GM12878 (cell line): ENCODE measurements around the gene SUSD6. TPM values are rescaled to one million over a fixed set of nuclear protein-coding genes. Genes with fewer than 3 reads are reported as not detected.

Experiments used
- BACH1 ChIP-seq: fragments of 450-650 bp; IDR thresholded peaks from 2 replicates; pipeline ENCODE4 v1.6.1; 2017; ENCODE audit warnings: mild to moderate bottlenecking, borderline replicate concordance
- BCL11A ChIP-seq: IDR thresholded peaks from 2 replicates; pipeline ENCODE4 v1.6.1; 2011; ENCODE audit warnings: low read depth, low read length
- EP300 ChIP-seq, 2 experiments: fragments of 150-350 bp in 1 of 2; IDR thresholded peaks; 2 replicates each; pipeline ENCODE4 v1.6.1; 2011 to 2012; ENCODE audit warnings: low read depth in 2 of 2, low read length in 2 of 2, borderline replicate concordance in 1 of 2, improper control_type of control experiment in 1 of 2, inconsistent platforms in 1 of 2; ENCODE audit not compliant: control insufficient read depth in 1 of 2
- ETV6 ChIP-seq, 2 experiments: fragments of 450-650 bp in 1 of 2; IDR thresholded peaks in 1 of 2; conservative IDR thresholded peaks in 1 of 2; 2 replicates each; pipeline ENCODE4 v1.6.1; 2014; ENCODE audit warnings: antibody characterized with exemption in 1 of 2, borderline replicate concordance in 1 of 2, low read depth in 1 of 2, mild to moderate bottlenecking in 1 of 2, moderate library complexity in 1 of 2
- HDGF ChIP-seq: fragments of 450-650 bp; IDR thresholded peaks from 2 replicates; pipeline ENCODE4 v1.6.1; 2016; ENCODE audit warnings: antibody characterized with exemption
- JUNB ChIP-seq: IDR thresholded peaks from 2 replicates; pipeline ENCODE4 v1.6.1; 2016; ENCODE audit warnings: antibody characterized with exemption, mild to moderate bottlenecking
- JUND ChIP-seq: IDR thresholded peaks from 2 replicates; pipeline ENCODE4 v1.6.1; 2012; ENCODE audit warnings: low read depth, mild to moderate bottlenecking, low read length, improper control_type of control experiment, moderate library complexity
- NBN ChIP-seq: fragments of 450-650 bp; IDR thresholded peaks from 2 replicates; pipeline ENCODE4 v1.6.1; 2016
- NFIC ChIP-seq: IDR thresholded peaks from 2 replicates; pipeline ENCODE4 v1.6.1; 2012; ENCODE audit warnings: low read depth, mild to moderate bottlenecking, inconsistent platforms, low read length, moderate library complexity
- NRF1 ChIP-seq: conservative IDR thresholded peaks from 2 replicates; pipeline ENCODE4 v1.6.1; 2011; ENCODE audit warnings: mild to moderate bottlenecking, low read depth, low read length, improper control_type of control experiment
- PAX8 ChIP-seq: fragments of 450-650 bp; IDR thresholded peaks from 2 replicates; pipeline ENCODE4 v1.6.1; 2017; ENCODE audit warnings: mild to moderate bottlenecking, moderate library complexity
- PKNOX1 ChIP-seq: fragments of 450-650 bp; IDR thresholded peaks from 2 replicates; pipeline ENCODE4 v1.6.1; 2016; ENCODE audit warnings: mild to moderate bottlenecking
- PML ChIP-seq: IDR thresholded peaks from 2 replicates; pipeline ENCODE4 v1.6.1; 2012; ENCODE audit warnings: low read length, inconsistent platforms
- RFX5 ChIP-seq: IDR thresholded peaks from 2 replicates; pipeline ENCODE4 v1.6.1; 2011; ENCODE audit warnings: low read depth, low read length, improper control_type of control experiment
- SREBF2 ChIP-seq: IDR thresholded peaks from 2 replicates; pipeline ENCODE4 v1.6.1; 2012; ENCODE audit warnings: mild to moderate bottlenecking, low read length
- TAF1 ChIP-seq: IDR thresholded peaks from 2 replicates; pipeline ENCODE4 v1.6.1; 2011; ENCODE audit warnings: mild to moderate bottlenecking, low read depth, low read length, borderline replicate concordance
- TBL1XR1 ChIP-seq: IDR thresholded peaks from 2 replicates; pipeline ENCODE4 v1.6.1; 2012; ENCODE audit warnings: low read depth, low read length, improper control_type of control experiment
- TCF3 ChIP-seq: IDR thresholded peaks from 2 replicates; pipeline ENCODE4 v1.6.1; 2012; ENCODE audit warnings: low read depth, mild to moderate bottlenecking, low read length, borderline replicate concordance; ENCODE audit not compliant: insufficient read depth
- TCF7 ChIP-seq: IDR thresholded peaks from 2 replicates; pipeline ENCODE4 v1.6.1; 2014; ENCODE audit warnings: antibody characterized with exemption, borderline replicate concordance
- ZBED1 ChIP-seq: IDR thresholded peaks from 2 replicates; pipeline ENCODE4 v1.6.1; 2016; ENCODE audit warnings: borderline replicate concordance
- ZNF217 ChIP-seq: fragments of 450-650 bp; IDR thresholded peaks from 2 replicates; pipeline ENCODE4 v1.6.1; 2017; ENCODE audit warnings: antibody characterized with exemption, mild to moderate bottlenecking
- polyA plus RNA-seq, 11 experiments: library from polyadenylated mRNA; depleted of rRNA in 4 of 11; unstranded in 6 of 11; stranded (reverse) in 5 of 11; fragments of >200 nt; fragmentation: Nextera tagmentation in 4 of 11; fragmentation: Illumina TruSeq in 1 of 11; extraction: Ambion mirVana in 4 of 11; extraction: Trizol in 1 of 11; gene quantifications; 1 replicate in 1 of 11; 2 replicates in 10 of 11; pipeline versions ENCODE4 v1.2.1 to v1.2.3, GENCODE V29; 2011 to 2016; ENCODE audit warnings: inconsistent platforms in 2 of 11, missing spikeins in 2 of 11, low read depth in 1 of 11
- total RNA-seq, 4 experiments: library from RNA; depleted of rRNA in 3 of 4; stranded (reverse); fragments of >200 nt in 3 of 4; fragmentation: Illumina TruSeq in 1 of 4; extraction: Trizol in 1 of 4; gene quantifications; 2 replicates each; pipeline versions ENCODE4 v1.2.1 to v1.2.3, GENCODE V29; 2013 to 2021
- TF ChIP-seq, protein P1 (sequence below): fragments of 450-650 bp; IDR thresholded peaks from 2 replicates; pipeline ENCODE4 v1.6.1; 2017; ENCODE audit warnings: mild to moderate bottlenecking, moderate library complexity
- TF ChIP-seq, protein P2 (sequence below): IDR thresholded peaks from 2 replicates; pipeline ENCODE4 v1.6.1; 2012; ENCODE audit warnings: low read length, inconsistent platforms
- TF ChIP-seq, protein P3 (sequence below): fragments of 450-650 bp; IDR thresholded peaks from 2 replicates; pipeline ENCODE4 v1.6.1; 2017; ENCODE audit warnings: mild to moderate bottlenecking, low read depth, inconsistent platforms; ENCODE audit not compliant: poor library complexity, severe bottlenecking

The SUSD6 gene
- total and polyA plus RNA-seq, 10 of the 15 experiments (the other 5 are each of a cell fraction or from before 2014, with no cell fraction given): 6.6 to 39.8 (median 20.2) TPM

DNA sequence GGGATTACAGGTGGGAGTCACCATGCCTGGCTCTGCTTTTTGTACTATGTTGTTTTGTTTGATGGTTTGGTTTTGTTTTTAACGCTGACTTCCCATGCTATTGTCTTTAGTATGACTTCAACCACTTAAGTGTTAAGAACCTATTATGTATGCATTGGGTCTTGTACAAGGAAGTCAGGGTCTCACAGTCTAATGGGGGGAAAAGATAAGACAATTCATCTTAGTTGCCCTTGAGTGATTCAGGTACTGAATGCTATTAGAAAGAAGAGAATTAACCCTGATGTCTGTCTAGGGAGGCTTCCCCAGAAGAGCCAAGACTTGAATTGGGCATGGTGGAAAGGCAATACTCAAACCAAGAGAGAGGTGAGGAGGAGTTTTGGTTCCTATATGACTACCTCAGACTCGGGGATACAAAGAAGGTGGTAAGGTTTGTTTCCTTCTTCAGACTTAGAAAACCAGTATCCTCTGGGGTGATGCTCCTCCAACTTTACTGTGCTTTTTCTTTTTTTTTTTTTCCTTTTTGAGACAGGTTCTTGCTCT, 64.6 kb downstream of the SUSD6 start (continued):
- TF ChIP-seq NBN: peak; percentile 82
- TF ChIP-seq JUNB: peak; percentile 99
- TF ChIP-seq, protein P1, sequence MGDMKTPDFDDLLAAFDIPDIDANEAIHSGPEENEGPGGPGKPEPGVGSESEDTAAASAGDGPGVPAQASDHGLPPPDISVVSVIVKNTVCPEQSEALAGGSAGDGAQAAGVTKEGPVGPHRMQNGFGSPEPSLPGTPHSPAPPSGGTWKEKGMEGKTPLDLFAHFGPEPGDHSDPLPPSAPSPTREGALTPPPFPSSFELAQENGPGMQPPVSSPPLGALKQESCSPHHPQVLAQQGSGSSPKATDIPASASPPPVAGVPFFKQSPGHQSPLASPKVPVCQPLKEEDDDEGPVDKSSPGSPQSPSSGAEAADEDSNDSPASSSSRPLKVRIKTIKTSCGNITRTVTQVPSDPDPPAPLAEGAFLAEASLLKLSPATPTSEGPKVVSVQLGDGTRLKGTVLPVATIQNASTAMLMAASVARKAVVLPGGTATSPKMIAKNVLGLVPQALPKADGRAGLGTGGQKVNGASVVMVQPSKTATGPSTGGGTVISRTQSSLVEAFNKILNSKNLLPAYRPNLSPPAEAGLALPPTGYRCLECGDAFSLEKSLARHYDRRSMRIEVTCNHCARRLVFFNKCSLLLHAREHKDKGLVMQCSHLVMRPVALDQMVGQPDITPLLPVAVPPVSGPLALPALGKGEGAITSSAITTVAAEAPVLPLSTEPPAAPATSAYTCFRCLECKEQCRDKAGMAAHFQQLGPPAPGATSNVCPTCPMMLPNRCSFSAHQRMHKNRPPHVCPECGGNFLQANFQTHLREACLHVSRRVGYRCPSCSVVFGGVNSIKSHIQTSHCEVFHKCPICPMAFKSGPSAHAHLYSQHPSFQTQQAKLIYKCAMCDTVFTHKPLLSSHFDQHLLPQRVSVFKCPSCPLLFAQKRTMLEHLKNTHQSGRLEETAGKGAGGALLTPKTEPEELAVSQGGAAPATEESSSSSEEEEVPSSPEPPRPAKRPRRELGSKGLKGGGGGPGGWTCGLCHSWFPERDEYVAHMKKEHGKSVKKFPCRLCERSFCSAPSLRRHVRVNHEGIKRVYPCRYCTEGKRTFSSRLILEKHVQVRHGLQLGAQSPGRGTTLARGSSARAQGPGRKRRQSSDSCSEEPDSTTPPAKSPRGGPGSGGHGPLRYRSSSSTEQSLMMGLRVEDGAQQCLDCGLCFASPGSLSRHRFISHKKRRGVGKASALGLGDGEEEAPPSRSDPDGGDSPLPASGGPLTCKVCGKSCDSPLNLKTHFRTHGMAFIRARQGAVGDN: no peak
- TF ChIP-seq ZBED1: peak; percentile 79; the same call in 1 of the 2 replicates
- no peak for TF ChIP-seq SREBF2
- no peak for TF ChIP-seq NRF1
- TF ChIP-seq, protein P2, sequence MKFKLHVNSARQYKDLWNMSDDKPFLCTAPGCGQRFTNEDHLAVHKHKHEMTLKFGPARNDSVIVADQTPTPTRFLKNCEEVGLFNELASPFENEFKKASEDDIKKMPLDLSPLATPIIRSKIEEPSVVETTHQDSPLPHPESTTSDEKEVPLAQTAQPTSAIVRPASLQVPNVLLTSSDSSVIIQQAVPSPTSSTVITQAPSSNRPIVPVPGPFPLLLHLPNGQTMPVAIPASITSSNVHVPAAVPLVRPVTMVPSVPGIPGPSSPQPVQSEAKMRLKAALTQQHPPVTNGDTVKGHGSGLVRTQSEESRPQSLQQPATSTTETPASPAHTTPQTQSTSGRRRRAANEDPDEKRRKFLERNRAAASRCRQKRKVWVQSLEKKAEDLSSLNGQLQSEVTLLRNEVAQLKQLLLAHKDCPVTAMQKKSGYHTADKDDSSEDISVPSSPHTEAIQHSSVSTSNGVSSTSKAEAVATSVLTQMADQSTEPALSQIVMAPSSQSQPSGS: peak; percentile 95
- no peak for TF ChIP-seq PAX8
- peak in 1 of 2 experiments; percentile 92; a peak in 2 of 4 replicates for TF ChIP-seq ETV6 (conservative IDR thresholded peaks at IDR 0.05 in 1 of 2, IDR thresholded peaks at IDR 0.05 in 1 of 2; ENCODE audit: borderline replicate concordance in 1 of 2, low read depth in 1 of 2)
- no peak for TF ChIP-seq RFX5
- TF ChIP-seq TAF1: no peak
- TF ChIP-seq ZNF217: peak; percentile 98
- TF ChIP-seq, protein P3, sequence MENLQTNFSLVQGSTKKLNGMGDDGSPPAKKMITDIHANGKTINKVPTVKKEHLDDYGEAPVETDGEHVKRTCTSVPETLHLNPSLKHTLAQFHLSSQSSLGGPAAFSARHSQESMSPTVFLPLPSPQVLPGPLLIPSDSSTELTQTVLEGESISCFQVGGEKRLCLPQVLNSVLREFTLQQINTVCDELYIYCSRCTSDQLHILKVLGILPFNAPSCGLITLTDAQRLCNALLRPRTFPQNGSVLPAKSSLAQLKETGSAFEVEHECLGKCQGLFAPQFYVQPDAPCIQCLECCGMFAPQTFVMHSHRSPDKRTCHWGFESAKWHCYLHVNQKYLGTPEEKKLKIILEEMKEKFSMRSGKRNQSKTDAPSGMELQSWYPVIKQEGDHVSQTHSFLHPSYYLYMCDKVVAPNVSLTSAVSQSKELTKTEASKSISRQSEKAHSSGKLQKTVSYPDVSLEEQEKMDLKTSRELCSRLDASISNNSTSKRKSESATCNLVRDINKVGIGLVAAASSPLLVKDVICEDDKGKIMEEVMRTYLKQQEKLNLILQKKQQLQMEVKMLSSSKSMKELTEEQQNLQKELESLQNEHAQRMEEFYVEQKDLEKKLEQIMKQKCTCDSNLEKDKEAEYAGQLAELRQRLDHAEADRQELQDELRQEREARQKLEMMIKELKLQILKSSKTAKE: peak; percentile 94
- peak; percentile 95 for TF ChIP-seq BCL11A
- TF ChIP-seq NFIC: peak; percentile 97
- TF ChIP-seq PKNOX1: peak; percentile 54
- TF ChIP-seq HDGF: no peak
- peak; percentile 77; the same call in 1 of the 2 replicates for TF ChIP-seq BACH1
- TF ChIP-seq TCF7: peak; percentile 68; the same call in 1 of the 2 replicates
- 0 out of 2 replicates have a peak, but pooled peaks have one; percentile 40 for TF ChIP-seq TCF3
- TF ChIP-seq PML: peak; percentile 85
- TF ChIP-seq JUND: peak; percentile 95
- TF ChIP-seq EP300 (IDR thresholded peaks at IDR 0.05; ENCODE audit: borderline replicate concordance in 1 of 2, control insufficient read depth in 1 of 2, low read depth in 2 of 2, low read length in 2 of 2): peak in 1 of 2 experiments; percentile 97; a peak in 3 of 4 replicates
- peak; percentile 80; the same call in 1 of the 2 replicates for TF ChIP-seq TBL1XR1
